NB4 (cell line): ENCODE data around the gene C4orf50.

Experiments
- DNase-seq: peaks from one replicate; pipeline ENCODE4 v3.0.0; 2010; ENCODE audit warnings: low read depth
- H3K4me3 ChIP-seq: one replicate; pipeline ENCODE4 v1.5.1; 2011; ENCODE audit warnings: mild to moderate bottlenecking, low read depth, low read length, moderate library complexity
- CTCF ChIP-seq: IDR thresholded peaks from one replicate; pipeline ENCODE4 v1.5.1; 2012; ENCODE audit warnings: low read depth, low read length
- MYC ChIP-seq: IDR thresholded peaks from 2 replicates; pipeline ENCODE4 v1.6.1; 2011; ENCODE audit warnings: low read depth, low read length
- POLR2A ChIP-seq: IDR thresholded peaks from 2 replicates; pipeline ENCODE4 v1.6.1; 2011; ENCODE audit warnings: mild to moderate bottlenecking; ENCODE audit not compliant: insufficient read length; ENCODE audit errors: extremely low read depth
- TF ChIP-seq, protein P1 (sequence below): IDR thresholded peaks from 2 replicates; pipeline ENCODE4 v1.6.1; 2011; ENCODE audit warnings: low read depth, low read length

The C4orf50 gene

DNA sequence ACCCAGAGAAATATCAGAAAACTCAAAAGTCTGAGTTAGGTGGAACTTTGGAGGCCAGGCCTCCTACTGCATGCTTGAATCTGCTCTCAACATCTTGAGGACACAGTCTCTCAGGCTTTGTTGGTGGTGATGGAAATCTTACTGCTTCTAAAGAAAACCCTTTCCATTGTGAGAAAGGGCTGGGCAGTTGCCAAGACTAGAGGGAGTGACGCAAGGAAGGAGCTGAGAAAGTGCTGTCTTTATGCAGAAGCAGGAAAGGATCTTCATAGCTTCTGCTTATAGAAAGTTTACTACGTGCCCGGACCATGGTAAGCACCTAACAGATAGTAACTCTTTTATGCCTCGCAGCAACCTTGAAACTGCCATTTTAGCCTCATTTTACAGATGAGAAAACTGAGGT lies 122.9 kb downstream of the C4orf50 start:
- no peak for TF ChIP-seq MYC
- TF ChIP-seq CTCF, result no peak
- TF ChIP-seq, protein P1, sequence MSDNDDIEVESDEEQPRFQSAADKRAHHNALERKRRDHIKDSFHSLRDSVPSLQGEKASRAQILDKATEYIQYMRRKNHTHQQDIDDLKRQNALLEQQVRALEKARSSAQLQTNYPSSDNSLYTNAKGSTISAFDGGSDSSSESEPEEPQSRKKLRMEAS, result no peak
- TF ChIP-seq POLR2A, result no peak
- no peak for DNase-seq
- no peak overlapping the region for H3K4me3 ChIP-seq

DNA sequence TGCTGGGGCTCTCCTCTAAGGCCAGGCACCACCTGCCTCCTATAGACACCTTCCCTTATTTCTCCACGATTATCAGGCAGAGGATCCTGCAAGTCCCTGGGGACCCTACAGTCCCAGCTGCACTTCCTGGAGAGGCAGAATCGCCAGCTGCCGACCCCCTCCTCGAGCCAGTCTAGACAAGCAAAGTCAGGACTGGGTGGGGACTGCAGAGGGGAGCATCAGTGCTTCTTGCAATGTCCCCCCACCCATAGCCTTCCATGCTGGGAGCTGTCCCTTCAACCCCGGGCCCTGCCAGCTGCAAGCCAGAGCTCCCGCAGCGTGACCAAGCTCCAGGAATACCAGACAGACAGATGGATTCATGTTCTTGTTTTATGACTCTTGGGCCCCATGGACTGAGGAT lies 124.0 kb downstream of the C4orf50 start:
- no peak for TF ChIP-seq POLR2A
- TF ChIP-seq, protein P1, result no peak
- no peak for TF ChIP-seq CTCF
- no peak for TF ChIP-seq MYC
- DNase-seq, result no peak
- no peak overlapping the region for H3K4me3 ChIP-seq

DNA sequence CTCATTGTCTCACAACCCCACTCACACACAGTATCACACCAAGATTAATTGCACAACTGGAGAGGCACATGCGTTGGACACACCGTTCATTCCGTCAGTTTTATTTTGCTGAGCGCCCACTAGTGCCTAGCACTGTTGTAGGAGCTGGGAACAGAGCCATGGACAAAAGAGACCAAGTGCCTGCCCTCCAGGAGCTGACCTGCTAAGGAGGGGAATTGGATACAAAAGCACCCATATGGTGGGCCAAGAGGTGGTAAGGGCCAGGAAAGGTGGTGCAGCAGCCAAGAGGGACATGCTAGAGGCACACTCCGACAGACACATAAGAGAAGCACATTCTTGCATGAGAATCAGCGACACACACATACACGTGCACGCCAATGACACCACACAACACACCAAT lies 124.6 kb downstream of the C4orf50 start:
- no peak overlapping the region for H3K4me3 ChIP-seq
- no peak for DNase-seq

GRCh38 chr4:5893004-5893580 lies 125.1 kb downstream of the C4orf50 start, which contains the start of gene CRMP1:
TSS of gene CRMP1 (minus strand) at chr4:5893086. CDS start at chr4:5892969, 117 bp downstream.
- no peak for DNase-seq
- H3K4me3 ChIP-seq, result no peak within 1 kb of the TSS
- TF ChIP-seq, protein P1, result no peak
- TF ChIP-seq POLR2A (no peak), MYC (no peak), CTCF (no peak)

More for the DNA sequence above, 124.6 kb downstream of the C4orf50 start:
- TF ChIP-seq MYC, result no peak

GRCh38 chr4:5892323-5893003 lies 125.8 kb downstream of the C4orf50 start:
- DNase-seq, result no peak
- H3K4me3 ChIP-seq, result no peak overlapping the region
- TF ChIP-seq CTCF (no peak), MYC (no peak), POLR2A (no peak)
- TF ChIP-seq, protein P1, result no peak

GRCh38 chr4:5891563-5892322 lies 126.5 kb downstream of the C4orf50 start:
- no peak for TF ChIP-seq POLR2A
- TF ChIP-seq MYC, result no peak
- TF ChIP-seq, protein P1, result no peak
- TF ChIP-seq CTCF, result no peak
- DNase-seq, result no peak
- H3K4me3 ChIP-seq, result no peak overlapping the region
